Activated naive CD4-positive, alpha-beta T cell treated with anti-CD3 and anti-CD28 coated beads, Interleukin-2, amount 10 ng/mL, durations not matched to agents 7 days and 5 days (primary cell): ENCODE data around the gene CNNM3.

Source experiments
- CTCF ChIA-PET: fragments of 350-600 bp; sonication (Branson Sonifier 250); formaldehyde crosslinking; loops from one replicate; lab custom pipeline; 2021; ENCODE audit warnings: antibody characterized with exemption; lab: Charles Lee
- DNase-seq: peaks from one replicate; pipeline ENCODE4 v3.0.0-alpha.2; 2020
- H3K27ac Mint-ChIP-seq: one replicate; pipeline ENCODE4 v1.8.0; 2021; ENCODE audit warnings: mild to moderate bottlenecking, moderate library complexity, mixed read lengths
- H3K27me3 Mint-ChIP-seq: one replicate; pipeline ENCODE4 v1.8.0; 2021; ENCODE audit warnings: mild to moderate bottlenecking, mixed read lengths
- H3K36me3 Mint-ChIP-seq: one replicate; pipeline ENCODE4 v1.8.0; 2021; ENCODE audit warnings: mixed read lengths
- H3K4me1 Mint-ChIP-seq: one replicate; pipeline ENCODE4 v1.8.0; 2021; ENCODE audit warnings: mixed read lengths
- H3K4me3 Mint-ChIP-seq: one replicate; pipeline ENCODE4 v1.8.0; 2021; ENCODE audit warnings: mild to moderate bottlenecking, moderate library complexity, mixed read lengths
- H3K9me3 Mint-ChIP-seq: one replicate; pipeline ENCODE4 v1.8.0; 2021; ENCODE audit warnings: mixed read lengths

Gene CNNM3

DNA sequence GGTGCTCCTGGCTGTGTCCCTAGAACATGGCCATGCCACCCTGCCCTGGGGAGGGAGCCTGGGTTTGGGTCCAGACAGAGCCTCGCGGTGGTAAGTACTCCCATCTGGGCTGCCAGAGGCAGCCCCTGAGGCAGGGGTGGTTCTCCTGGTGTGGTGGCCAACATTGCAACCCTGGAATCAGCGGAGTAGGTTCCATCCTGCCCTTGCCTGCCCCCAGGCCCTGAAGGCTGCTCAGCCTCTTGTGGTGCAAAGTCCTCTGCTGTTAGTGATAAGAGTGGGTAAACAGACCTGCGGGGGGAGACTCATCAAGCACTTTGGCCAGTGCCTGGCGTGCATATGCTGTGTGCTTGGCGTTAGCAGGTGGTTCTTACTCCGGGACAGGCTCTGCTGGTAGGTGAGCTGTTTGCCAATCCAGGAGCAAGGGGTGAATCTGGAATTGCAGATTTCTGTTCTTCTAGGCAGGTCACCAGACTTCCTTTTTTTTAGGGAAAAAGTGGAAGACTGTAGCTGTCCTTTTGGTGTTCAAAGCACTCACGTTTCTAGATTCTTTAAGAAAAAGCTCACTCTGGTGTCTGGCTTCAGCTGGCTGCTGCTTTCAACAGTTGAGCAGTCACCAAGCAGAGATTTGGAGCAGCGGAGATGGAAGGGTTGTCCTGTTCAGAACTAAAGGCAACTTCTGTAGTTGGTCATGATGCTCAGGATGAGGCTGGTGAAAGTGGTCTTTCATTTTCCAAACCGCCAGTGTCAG, 3.2 kb downstream of the CNNM3 start:
- peaks cover 58% of the 10 kb centered on the region for H3K4me1 Mint-ChIP-seq

GRCh38 chr2:96819876-96820511, 3.9 kb downstream of the CNNM3 start:
- no peak overlapping the region for H3K4me3 Mint-ChIP-seq
- H3K27ac Mint-ChIP-seq = peak overlapping the region; percentile 22
- no peak for DNase-seq
- H3K36me3 Mint-ChIP-seq = peaks cover 43% of the 10 kb centered on the region
- H3K4me1 Mint-ChIP-seq = peaks cover 56% of the 10 kb centered on the region
- H3K27me3 Mint-ChIP-seq = no peaks in the 10 kb centered on the region
- CTCF ChIA-PET = interaction anchor here (1.0 to 1.5 kb wide), 4 partner anchors 12 to 292 kb away, joined by 3 to 4 read pairs (median 4); no protein-coding TSS in a partner anchor
- no peaks in the 10 kb centered on the region for H3K9me3 Mint-ChIP-seq

More for the DNA sequence above, 3.2 kb downstream of the CNNM3 start:
- peaks cover 38% of the 10 kb centered on the region for H3K36me3 Mint-ChIP-seq
- H3K27me3 Mint-ChIP-seq = no peaks in the 10 kb centered on the region
- DNase-seq = no peak
- no peak overlapping the region for H3K27ac Mint-ChIP-seq
- CTCF ChIA-PET = interaction anchor here (1.0 to 2.1 kb wide), 3 partner anchors 13 to 39 kb away, joined by 3 to 6 read pairs (median 3); partner anchors contain the start of gene ANKRD39
- H3K4me3 Mint-ChIP-seq = peak overlapping the region; percentile 85
- H3K9me3 Mint-ChIP-seq = no peaks in the 10 kb centered on the region

DNA sequence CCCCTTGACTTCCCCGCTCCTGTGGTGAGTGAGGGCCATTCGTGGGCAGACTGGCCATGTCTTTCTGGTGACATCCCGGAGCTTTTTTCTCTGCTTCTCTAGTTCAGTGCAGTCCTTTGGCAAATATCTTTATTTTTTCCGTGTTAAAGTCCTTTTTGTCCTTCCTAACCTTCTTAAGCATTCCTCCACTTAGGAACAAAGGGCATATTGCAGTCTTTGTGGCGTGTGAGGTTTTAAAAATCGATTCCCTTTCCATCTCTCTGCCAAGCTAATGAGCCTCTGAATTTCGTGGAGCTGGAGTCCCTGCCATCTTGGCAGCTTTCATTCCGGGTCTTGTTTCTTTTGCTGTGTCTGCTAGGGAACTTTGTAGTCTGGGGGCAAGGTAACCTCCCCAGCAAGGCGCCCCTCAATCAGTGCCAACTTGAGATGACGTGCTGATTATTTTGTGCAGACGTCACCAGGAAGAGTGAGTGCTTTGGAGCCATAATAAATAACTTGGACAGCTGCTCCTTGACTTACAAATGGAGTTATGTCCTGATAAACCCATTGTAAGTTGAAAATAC, 5.1 kb downstream of the CNNM3 start:
- CTCF ChIA-PET = interaction anchor here (0.7 to 1.5 kb wide), 3 partner anchors 129 to 291 kb away, joined by 3 to 4 read pairs (median 4); no protein-coding TSS in a partner anchor
- Mint-ChIP-seq H3K27me3 (no peaks in the 10 kb centered on the region), H3K4me1 (peaks cover 50% of the 10 kb centered on the region), H3K27ac (peak overlapping the region; percentile 0), H3K36me3 (peaks cover 48% of the 10 kb centered on the region), H3K9me3 (no peaks in the 10 kb centered on the region), H3K4me3 (no peak overlapping the region)
- DNase-seq = no peak

- Mint-ChIP-seq H3K36me3 (peaks cover 47% of the 10 kb centered on the region), H3K9me3 (no peaks in the 10 kb centered on the region), H3K27me3 (no peaks in the 10 kb centered on the region), H3K27ac (no peak overlapping the region), H3K4me1 (peaks cover 42% of the 10 kb centered on the region), H3K4me3 (no peak overlapping the region)
- CTCF ChIA-PET = no interaction called here
- no peak for DNase-seq
Observed at GRCh38 chr2:96822786-96823185, 6.7 kb downstream of the CNNM3 start.

DNA sequence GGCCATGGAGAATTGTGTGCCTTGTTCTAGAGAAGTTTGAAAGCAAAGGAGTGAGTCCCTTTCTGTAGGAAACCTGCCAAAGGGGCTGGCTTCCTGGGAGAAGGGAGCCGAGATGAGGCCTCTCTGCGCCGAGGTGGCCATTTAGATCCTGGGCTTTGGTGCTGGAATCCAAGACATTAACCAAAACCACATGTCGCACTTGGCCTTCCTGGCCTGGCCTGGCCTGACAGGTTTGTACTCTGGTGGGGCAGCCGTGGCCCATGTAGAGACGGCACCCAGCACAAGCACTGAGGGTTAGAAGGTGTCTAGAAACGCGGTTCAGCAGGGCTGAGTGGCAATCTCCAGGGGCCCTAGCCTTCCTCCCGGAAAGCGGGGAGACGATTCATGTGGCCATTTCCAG, 7.1 kb downstream of the CNNM3 start:
- Mint-ChIP-seq H3K4me3 (no peak overlapping the region), H3K36me3 (peaks cover 44% of the 10 kb centered on the region), H3K27ac (no peak overlapping the region), H3K4me1 (peaks cover 38% of the 10 kb centered on the region), H3K9me3 (no peaks in the 10 kb centered on the region), H3K27me3 (no peaks in the 10 kb centered on the region)
- no peak for DNase-seq
- CTCF ChIA-PET = no interaction called here

GRCh38 chr2:96824079-96824870, 8.2 kb downstream of the CNNM3 start:
- Mint-ChIP-seq H3K4me1 (peaks cover 27% of the 10 kb centered on the region), H3K27me3 (no peaks in the 10 kb centered on the region), H3K9me3 (no peaks in the 10 kb centered on the region), H3K4me3 (no peak overlapping the region), H3K36me3 (peaks cover 42% of the 10 kb centered on the region), H3K27ac (peak overlapping the region; percentile 14)
- no peak for DNase-seq
- CTCF ChIA-PET = no interaction called here

DNA sequence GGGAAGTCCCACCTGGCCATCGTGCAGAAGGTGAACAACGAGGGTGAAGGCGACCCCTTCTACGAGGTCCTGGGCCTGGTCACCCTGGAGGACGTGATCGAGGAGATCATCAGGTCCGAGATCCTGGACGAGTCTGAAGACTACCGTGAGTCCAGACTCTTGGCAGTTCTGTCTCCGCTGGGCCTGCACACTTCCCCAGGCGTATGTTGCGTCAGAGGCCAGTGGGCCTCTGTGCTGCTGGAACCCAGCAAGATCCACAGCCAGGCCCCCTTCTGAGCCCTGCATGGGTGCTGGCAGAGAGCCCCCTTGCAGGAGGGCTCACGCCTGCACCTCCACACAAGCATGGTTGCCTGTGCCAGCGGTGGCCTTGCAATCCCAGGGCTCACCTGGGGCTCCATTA, 9.0 kb downstream of the CNNM3 start:
- Mint-ChIP-seq H3K36me3 (peaks cover 40% of the 10 kb centered on the region), H3K27me3 (no peaks in the 10 kb centered on the region), H3K4me1 (peaks cover 20% of the 10 kb centered on the region), H3K9me3 (no peaks in the 10 kb centered on the region), H3K4me3 (no peak overlapping the region), H3K27ac (no peak overlapping the region)
- DNase-seq = no peak
- CTCF ChIA-PET = no interaction called here

- DNase-seq = no peak
- Mint-ChIP-seq H3K9me3 (no peaks in the 10 kb centered on the region), H3K4me3 (no peak overlapping the region), H3K36me3 (peaks cover 43% of the 10 kb centered on the region), H3K4me1 (peaks cover 3% of the 10 kb centered on the region), H3K27ac (no peak overlapping the region), H3K27me3 (no peaks in the 10 kb centered on the region)
- CTCF ChIA-PET = interaction anchor here (0.7 kb wide), 1 partner anchor 130 kb away, joined by 3 read pairs; no protein-coding TSS in a partner anchor
Observed at GRCh38 chr2:96826546-96827278, 10.6 kb downstream of the CNNM3 start.

DNA sequence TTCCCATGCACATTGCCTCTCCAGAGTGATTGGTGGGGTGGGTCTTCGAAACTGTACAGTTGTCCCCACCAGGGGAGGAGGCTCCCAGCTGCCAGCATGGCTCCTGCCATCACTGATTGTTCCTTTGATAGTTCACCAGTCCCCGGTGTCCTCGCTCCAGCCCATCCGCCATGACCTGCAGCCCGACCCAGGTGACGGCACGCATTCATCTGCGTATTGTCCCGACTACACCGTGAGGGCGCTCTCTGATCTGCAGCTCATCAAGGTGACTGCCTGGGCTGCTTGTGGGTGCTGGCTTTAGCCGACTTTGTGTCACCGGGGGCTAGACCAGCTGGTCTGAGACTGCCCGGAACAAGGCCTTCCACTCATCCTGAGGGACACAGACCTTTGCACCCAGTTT, 12.4 kb downstream of the CNNM3 start:
- Mint-ChIP-seq H3K9me3 (no peaks in the 10 kb centered on the region), H3K27me3 (no peaks in the 10 kb centered on the region), H3K4me1 (no peaks in the 10 kb centered on the region), H3K4me3 (no peak overlapping the region), H3K36me3 (peaks cover 49% of the 10 kb centered on the region), H3K27ac (peak overlapping the region; percentile 11)
- no peak for DNase-seq
- CTCF ChIA-PET = interaction anchor here (0.6 kb wide), 1 partner anchor 885 kb away, joined by 3 read pairs; no protein-coding TSS in a partner anchor

GRCh38 chr2:96828874-96829273, 12.8 kb downstream of the CNNM3 start:
- H3K9me3 Mint-ChIP-seq = no peaks in the 10 kb centered on the region
- DNase-seq = no peak
- H3K36me3 Mint-ChIP-seq = peaks cover 52% of the 10 kb centered on the region
- no peaks in the 10 kb centered on the region for H3K27me3 Mint-ChIP-seq
- H3K27ac Mint-ChIP-seq = no peak overlapping the region
- CTCF ChIA-PET = interaction anchor here (0.6 kb wide), 1 partner anchor 886 kb away, joined by 3 read pairs; no protein-coding TSS in a partner anchor
- H3K4me3 Mint-ChIP-seq = no peak overlapping the region
- no peaks in the 10 kb centered on the region for H3K4me1 Mint-ChIP-seq

GRCh38 chr2:96830044-96830562, 14.0 kb downstream of the CNNM3 start:
- Mint-ChIP-seq H3K27me3 (no peaks in the 10 kb centered on the region), H3K9me3 (no peaks in the 10 kb centered on the region), H3K4me3 (no peak overlapping the region), H3K4me1 (no peaks in the 10 kb centered on the region), H3K36me3 (peaks cover 52% of the 10 kb centered on the region), H3K27ac (no peak overlapping the region)
- DNase-seq = no peak
- CTCF ChIA-PET = no interaction called here

- Mint-ChIP-seq H3K4me3 (no peak overlapping the region), H3K9me3 (no peaks in the 10 kb centered on the region), H3K27me3 (no peaks in the 10 kb centered on the region), H3K36me3 (peaks cover 51% of the 10 kb centered on the region), H3K27ac (peak overlapping the region; percentile 28), H3K4me1 (no peaks in the 10 kb centered on the region)
- CTCF ChIA-PET = interaction anchor here (1.1 kb wide), 1 partner anchor 12 kb away, joined by 3 read pairs; no protein-coding TSS in a partner anchor
- no peak for DNase-seq
Observed at GRCh38 chr2:96831679-96832078, 15.6 kb downstream of the CNNM3 start.

DNA sequence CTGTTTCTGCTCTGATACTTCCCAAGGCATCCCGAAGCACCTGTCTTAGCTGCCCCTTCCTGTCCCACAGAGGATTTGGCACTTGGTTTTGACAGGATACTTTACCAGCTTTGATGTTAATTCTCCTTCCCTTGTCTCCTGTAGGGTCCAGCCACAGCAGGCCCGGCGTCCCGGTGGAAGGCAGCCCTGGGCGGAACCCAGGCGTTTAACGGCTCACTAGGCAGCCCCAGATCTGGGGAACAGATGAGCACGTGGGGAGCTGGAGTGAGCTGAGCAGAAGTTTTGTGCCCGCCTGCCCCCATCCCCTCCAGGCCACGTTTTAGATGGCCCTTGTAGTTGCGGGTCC, 16.3 kb downstream of the CNNM3 start:
- CTCF ChIA-PET = interaction anchor here (1.1 kb wide), 1 partner anchor 13 kb away, joined by 3 read pairs; no protein-coding TSS in a partner anchor
- no peak for DNase-seq
- Mint-ChIP-seq H3K9me3 (no peaks in the 10 kb centered on the region), H3K36me3 (peaks cover 53% of the 10 kb centered on the region), H3K27me3 (no peaks in the 10 kb centered on the region), H3K4me1 (no peaks in the 10 kb centered on the region), H3K4me3 (no peak overlapping the region), H3K27ac (no peak overlapping the region)
